Fibroblast of skin of right quadriceps (primary cell): ENCODE data around the gene MARS1.
A peak's percentile ranks its signal among the peaks of the same experiment; 100 is the strongest.
"Not testable (repeated sequence)": the region's sequence is repeated elsewhere in the genome, so short reads cannot be mapped to it uniquely, and the experiment has no call there.

Source experiments
- DNase-seq: peaks from one replicate; pipeline ENCODE4 v3.0.0-alpha.2; 2013

Gene MARS1

DNA sequence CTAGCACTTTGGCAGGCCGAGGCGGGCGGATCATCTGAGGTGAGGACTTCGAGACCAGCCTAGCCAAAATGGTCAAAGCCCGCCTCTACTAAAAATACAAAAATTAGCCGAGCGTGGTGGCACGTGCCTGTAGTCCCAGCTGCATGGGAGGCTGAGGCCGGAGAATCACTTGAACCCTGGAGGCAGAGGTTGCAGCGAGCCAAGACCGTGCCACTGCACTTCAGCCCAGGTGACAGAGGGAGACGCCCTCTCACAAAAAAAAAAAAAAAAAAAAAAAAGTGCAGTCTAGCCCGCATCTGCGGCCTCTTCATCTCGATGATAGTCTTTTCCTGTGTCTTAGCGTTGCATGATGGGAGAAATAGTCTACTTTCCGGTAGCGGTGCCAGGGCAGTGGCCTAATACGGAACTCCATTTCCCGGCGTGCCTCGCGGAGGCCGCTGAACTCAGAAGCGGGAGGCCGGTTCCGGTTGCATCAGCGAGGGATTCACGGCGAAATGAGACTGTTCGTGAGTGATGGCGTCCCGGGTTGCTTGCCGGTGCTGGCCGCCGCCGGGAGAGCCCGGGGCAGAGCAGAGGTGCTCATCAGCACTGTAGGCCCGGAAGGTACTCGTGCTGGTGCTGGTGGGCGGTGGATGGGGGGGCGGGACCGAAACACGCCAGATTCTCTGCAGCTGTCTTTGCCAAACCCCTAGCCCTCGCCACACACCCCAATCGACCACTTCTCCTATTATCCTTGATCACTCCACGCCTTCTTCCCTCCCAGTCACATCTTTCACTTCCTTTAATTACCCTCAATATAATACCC, at the start of gene MARS1:
TSS of gene MARS1 (plus strand) at position 472 of the 805 bp plus-strand sequence. CDS start at position 495, 23 bp downstream.
- DNase-seq = peak; percentile 98

GRCh38 chr12:57438400-57438799, 49.5 kb upstream of the MARS1 start:
- no peak for DNase-seq

DNA sequence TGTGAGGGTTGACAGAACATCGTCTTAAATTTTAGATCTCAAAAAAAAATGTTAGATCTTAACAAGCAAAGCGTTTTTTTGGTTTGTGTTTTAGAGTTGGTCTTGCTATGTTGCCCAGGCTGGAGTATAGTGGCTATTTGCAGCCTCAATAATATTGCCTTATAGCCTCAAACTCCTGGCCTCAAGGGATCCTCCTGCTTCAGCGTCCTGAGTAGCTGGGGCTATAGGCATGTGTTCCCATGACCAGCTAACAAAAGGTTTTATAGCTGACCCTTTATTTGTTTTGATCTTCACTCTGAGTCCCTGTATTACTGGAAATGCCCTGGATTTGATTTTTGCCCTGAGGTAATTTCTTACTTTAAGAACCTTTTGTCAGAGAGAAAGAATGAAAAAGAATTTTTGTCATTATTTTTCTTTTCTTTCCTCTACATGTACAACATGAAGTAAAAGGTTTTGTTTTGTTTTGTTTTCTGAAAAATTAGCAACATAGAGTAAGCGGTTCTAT, 48.1 kb upstream of the MARS1 start:
- no peak for DNase-seq

- DNase-seq = not testable (repeated sequence)
Measured at GRCh38 chr12:57441393-57441792, 46.5 kb upstream of the MARS1 start.

GRCh38 chr12:57441846-57442427, 45.9 kb upstream of the MARS1 start:
- no peak for DNase-seq

DNA sequence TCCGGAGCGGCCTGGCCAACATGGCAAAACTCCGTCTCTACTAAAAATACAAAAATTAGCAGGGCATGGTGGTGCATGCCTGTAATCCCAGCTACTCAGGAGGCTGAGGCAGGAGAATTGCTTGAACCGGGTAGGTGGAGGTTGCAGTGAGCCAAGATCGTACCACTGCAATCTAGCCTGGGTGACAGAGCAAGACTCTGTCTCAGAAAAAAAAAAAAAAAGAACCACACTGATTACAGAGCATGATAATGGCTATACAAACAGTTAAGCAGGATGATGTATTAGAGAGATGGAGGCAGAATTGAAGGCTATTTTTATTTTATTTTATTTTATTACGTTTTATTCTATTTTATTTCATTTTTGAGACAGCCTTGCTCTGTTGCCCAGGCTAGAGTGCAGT, 43.5 kb upstream of the MARS1 start:
- not testable (repeated sequence) for DNase-seq

DNA sequence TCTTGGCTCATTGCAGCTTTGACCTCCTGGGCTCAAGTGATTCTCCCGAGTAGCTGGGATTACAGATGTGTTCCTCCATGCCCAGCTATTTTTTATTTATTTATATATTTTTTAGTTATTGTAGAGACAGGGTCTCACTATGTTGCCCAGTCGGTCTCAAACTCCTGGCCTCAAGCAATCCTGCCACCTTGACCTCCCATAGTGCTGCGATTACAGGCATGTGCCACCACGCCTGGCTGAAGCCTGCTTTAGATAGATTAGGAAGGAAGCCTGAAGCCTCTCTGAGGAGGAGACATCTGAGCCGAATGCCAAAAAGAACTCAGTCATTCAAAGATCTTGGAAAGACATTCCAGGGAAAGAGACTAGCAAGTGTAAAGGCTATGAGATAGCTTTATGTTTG, 43.1 kb upstream of the MARS1 start:
- no peak for DNase-seq

DNA sequence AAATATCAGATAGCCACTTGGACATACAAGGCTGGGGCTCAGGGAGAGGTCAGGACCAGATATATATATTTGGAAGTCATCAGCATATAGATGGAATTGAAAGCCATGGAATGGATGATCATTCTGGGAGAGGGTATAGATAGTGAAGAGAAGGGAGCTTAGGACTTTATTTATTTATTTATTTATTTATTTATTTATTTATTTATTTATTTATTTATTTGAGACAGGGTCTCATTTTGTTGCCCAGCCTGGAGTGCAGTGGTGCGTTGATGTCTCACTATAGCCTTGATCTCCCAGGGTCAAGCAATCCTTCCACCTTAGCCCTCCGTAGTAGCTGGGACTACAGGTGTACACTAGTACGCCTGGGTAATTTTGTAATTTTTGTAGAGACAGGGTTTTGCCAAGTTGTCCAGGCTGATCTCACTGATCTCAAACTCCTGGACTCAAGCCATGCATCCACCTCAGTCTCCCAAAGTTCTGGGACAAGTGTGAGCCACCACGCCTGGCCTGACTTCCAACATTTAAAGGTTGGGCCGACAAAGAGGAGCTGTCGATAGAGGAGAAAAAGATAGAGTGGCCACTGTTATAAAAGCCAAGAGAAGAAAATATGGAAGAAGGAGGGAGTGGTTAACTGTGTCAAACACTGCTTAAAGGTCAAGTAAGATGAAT, 41.4 kb upstream of the MARS1 start:
- no peak for DNase-seq

DNA sequence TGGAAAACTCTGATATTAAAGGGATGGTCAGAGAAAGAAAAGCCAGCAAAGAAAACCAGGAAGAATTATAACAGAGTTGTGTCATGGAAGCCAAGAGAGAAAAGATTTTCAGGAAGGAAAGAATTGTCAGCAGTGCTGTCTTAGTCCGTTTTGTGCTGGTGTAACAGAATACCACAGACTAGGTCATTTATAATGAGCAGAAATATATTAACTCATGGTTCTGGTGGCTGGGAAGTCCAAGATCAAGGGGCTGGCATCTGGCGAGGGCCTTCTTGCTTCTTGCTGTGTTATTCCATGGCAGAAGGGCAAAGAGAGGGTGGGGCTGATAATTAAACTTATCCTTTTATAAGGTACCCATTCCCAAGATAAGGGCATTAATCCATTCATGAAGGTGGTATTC, 39.2 kb upstream of the MARS1 start:
- DNase-seq = no peak

- DNase-seq = no peak
Measured at GRCh38 chr12:57449375-57449774, 38.5 kb upstream of the MARS1 start.

GRCh38 chr12:57450057-57450456, 37.8 kb upstream of the MARS1 start:
- no peak for DNase-seq

DNA sequence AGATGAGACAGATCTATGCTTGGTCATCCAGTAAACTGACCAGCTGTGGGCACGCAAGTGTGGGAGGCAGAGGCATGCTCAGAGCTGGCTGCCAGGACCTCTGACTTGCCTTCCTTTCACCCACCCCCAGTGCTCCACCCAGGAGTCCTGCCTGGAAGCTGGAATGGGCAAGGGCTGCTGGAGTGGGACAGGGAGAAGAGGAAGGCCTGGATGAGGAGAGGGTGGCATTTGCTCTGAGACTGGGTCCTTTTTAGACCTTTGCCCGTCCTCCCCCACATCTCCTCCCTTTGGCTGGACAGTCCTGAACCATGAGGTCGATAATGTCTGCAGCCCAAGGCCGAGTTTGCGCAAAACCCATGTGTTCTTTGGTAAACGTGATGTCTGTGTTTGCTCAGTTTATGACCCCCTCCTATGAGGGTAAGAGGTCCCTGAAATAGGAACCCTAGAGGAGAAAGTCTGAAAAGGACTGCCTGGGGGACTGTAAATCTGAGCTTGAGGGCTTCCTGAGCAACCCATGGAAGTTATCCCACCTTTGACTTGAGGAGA, 36.6 kb upstream of the MARS1 start:
- DNase-seq = no peak

DNA sequence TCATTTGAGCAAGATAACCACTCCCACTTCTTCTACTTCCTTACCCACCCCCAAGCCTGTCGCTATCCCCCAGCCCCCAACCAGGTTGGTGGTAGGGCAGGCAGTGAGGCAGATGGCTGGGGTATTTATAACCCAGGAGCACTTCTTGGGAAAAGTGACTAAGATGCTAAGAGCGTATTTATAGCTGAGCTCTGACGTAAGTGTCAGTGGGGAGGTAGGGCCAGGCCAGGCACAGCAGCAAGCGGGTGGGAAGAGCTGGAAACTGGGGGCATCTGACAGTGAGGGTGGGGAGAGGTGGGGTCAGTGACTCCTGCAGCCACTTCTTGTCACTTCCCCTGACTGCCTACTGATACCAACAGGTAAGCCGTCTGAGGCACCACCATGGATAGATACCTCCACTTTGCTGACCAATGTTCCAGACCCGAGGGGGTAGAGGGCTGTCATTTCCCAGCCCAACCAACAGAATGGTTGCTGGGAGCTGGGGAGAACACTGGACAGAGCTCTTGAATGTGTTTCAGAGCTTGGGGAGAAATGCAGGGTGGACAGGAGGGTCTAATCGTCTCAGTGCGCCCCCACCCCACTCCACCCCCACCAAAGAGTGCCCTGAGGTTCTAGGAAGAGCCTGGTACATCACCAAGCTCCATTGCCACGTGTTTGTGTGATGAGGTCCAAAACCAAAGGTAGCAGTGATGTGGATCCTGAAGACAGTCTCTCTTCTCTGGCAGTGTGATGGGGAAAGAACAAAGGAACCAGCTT, 35.5 kb upstream of the MARS1 start:
- peak; percentile 96 for DNase-seq

GRCh38 chr12:57452937-57453509, 34.8 kb upstream of the MARS1 start:
- peak; percentile 82 for DNase-seq

GRCh38 chr12:57454213-57454565, 33.7 kb upstream of the MARS1 start:
- DNase-seq = no peak

GRCh38 chr12:57454566-57455373, 33.1 kb upstream of the MARS1 start, which contains the start of gene INHBE:
INHBE (plus strand) TSS chr12:57455307; CDS start chr12:57455537, 230 bp downstream.
- DNase-seq = peak; percentile 97

GRCh38 chr12:57455374-57456144, 32.3 kb upstream of the MARS1 start:
- no peak for DNase-seq

DNA sequence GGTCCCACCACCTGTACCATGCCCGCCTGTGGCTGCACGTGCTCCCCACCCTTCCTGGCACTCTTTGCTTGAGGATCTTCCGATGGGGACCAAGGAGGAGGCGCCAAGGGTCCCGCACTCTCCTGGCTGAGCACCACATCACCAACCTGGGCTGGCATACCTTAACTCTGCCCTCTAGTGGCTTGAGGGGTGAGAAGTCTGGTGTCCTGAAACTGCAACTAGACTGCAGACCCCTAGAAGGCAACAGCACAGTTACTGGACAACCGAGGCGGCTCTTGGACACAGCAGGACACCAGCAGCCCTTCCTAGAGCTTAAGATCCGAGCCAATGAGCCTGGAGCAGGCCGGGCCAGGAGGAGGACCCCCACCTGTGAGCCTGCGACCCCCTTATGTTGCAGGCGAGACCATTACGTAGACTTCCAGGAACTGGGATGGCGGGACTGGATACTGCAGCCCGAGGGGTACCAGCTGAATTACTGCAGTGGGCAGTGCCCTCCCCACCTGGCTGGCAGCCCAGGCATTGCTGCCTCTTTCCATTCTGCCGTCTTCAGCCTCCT, 31.6 kb upstream of the MARS1 start:
- peak; percentile 67 for DNase-seq

DNA sequence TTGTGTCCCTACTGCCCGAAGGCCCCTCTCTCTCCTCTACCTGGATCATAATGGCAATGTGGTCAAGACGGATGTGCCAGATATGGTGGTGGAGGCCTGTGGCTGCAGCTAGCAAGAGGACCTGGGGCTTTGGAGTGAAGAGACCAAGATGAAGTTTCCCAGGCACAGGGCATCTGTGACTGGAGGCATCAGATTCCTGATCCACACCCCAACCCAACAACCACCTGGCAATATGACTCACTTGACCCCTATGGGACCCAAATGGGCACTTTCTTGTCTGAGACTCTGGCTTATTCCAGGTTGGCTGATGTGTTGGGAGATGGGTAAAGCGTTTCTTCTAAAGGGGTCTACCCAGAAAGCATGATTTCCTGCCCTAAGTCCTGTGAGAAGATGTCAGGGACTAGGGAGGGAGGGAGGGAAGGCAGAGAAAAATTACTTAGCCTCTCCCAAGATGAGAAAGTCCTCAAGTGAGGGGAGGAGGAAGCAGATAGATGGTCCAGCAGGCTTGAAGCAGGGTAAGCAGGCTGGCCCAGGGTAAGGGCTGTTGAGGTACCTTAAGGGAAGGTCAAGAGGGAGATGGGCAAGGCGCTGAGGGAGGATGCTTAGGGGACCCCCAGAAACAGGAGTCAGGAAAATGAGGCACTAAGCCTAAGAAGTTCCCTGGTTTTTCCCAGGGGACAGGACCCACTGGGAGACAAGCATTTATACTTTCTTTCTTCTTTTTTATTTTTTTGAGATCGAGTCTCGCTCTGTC, 31.0 kb upstream of the MARS1 start:
- DNase-seq = no peak

DNA sequence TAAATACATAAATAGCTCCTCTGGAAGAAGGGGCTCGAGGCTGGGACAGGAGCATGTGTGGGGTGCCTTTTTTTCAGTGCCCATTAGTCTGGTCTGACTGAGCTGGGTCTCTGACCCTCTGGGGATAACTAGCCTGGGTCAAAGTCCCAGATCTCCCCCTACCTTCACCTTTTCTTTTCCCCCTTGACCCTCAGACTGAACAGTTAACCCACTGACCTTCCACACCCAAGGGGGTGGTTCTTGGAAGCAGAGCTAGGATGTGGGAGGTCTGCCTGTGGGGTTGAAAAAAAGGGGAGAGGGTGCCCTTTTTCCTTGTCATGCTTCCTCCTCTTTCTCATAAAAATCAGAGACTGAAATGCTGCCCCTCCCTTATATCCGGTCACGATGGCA, 29.2 kb upstream of the MARS1 start:
- DNase-seq = no peak
